IPS-18c (cell line): Measurements from ENCODE around the gene IFITM10.

ENCODE experiments used
- H3K4me3 ChIP-seq: 2 replicates; pipeline ENCODE4 v1.7.0; 2013; ENCODE audit warnings: low read depth, mild to moderate bottlenecking, low read length, moderate library complexity; ENCODE audit not compliant: insufficient read depth
- H3K9me3 ChIP-seq: one replicate; pipeline ENCODE4 v1.6.1; 2013; ENCODE audit warnings: mild to moderate bottlenecking, low read length, moderate library complexity; ENCODE audit not compliant: control insufficient read depth, insufficient read depth

The IFITM10 gene

DNA sequence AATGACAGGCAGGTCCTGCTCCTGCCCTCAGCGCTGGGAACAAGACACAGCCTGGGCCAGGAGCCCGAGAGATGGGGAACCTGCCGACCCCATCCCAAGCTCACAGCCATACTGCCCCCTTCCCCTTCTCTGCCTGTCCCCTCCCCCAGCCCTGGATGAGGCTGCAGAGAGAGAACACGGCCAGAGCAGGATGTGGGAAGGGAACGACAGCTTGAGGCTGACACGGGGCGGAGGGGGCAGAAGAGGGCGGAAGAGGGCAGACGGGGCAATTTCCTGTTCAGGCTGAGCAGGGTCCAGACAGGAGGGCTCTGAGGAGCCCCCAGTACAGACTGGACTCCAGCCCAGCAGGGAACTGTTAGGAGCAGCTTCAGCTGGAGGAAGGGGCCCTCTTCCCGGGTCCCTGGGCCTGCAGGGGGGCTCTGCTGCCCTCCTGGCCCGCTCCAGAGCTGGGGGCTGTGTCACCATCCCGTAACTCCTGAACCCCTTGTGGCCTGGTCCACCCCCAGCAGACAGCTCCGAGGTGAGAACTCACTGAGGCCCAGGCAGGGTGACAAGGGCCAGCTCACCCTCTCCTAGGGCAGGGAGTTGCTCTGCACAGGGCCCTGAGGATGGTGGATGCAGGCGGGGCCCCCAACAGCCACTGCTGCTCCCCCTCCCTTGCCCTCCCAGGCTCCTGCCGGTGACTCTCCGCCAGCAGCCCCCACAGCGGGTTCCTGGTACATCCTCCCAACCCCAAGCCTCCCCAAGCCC, 7.6 kb upstream of the IFITM10 start:
- Histone ChIP-seq H3K9me3 (no peaks in the 10 kb centered on the region), H3K4me3 (no peak overlapping the region)

DNA sequence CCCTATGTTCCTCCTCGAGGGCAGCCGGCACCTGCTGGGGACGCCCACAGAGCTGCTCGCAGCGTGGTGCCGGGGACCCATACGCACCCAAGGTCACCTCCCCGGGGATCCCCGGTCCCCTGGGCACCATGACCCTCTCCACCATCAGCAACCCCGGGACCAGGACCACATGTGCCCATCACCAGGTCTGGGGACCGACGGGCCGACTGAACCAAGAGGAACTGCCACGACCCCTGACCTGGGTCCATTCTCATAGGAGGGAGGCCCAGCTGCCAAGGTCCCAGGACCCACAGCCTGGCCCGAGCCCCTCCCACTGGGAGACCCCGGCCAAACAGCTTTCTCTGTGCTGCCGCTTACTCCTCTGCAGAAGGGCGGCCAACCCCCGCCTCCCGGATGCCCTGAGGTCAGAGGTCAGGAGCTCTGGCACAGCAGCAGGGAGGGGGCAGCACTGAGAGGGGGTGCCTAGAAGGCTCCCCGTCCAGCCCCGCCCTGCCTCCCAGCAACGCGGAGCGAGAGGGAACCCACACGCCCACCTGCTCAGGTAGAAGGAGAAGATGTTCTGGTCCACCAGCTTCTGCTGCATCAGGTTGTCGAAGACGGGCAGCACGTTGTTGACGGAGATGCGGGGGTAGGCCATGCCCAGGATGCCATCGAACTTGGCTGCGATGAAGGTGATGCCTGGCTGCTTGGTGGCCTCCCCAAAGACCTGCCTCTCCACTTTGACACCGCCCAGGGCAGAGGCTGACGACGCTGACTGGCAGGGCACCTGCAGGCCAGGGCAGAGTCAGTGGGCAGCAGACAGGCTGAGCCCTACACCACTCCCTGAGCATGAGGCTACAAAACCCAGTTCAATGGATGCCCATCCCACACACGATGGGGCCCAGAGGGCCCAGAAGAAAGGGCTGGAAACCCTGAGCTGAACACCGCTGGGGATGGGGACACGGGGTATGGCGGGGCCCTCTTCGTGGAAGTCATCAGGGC, 6.7 kb upstream of the IFITM10 start:
- Histone ChIP-seq H3K9me3 (no peaks in the 10 kb centered on the region), H3K4me3 (no peak overlapping the region)

DNA sequence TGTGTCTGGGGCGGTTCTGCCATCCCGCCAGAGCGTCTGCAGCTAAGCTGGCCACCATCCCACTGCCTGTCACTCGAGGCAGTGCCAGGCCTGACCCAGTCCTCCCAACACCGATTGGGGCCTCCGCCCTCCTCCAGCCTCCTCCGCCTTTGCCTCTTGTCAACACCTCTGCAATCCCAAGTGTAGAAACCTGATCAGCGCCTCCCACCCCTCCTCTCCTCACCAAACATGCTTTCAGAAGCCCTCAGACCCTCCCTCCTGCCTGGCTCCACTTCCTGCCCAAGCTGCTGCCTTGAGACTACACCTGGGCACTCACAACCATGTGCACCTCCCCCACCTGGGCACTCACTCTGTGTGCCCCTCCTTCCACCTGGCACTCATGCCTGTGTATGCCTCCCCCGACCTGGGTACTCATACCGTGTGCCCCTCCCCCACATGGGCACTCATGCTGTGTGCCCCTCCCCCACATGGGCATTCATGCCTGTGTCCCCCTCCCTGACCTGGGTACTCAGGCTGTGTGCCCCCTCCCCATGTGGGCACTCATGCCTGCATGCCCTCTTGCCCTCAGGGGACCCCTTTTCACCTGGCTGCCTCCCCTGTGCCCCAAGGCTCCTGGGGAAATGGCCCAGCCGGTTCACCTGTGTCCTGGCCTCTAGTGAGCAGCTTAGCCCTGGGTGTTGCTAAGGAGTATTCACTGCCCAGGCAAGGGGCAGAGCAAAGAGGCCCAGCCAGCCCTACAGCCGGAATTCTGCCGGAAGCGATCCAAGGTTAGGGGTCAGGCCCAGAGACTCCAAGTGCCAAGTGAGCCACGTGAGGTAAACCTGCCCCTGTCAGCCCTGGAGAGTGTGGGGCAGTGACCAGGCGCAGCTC, 5.5 kb upstream of the IFITM10 start:
- no peaks in the 10 kb centered on the region for H3K9me3 ChIP-seq
- H3K4me3 ChIP-seq = no peak overlapping the region

DNA sequence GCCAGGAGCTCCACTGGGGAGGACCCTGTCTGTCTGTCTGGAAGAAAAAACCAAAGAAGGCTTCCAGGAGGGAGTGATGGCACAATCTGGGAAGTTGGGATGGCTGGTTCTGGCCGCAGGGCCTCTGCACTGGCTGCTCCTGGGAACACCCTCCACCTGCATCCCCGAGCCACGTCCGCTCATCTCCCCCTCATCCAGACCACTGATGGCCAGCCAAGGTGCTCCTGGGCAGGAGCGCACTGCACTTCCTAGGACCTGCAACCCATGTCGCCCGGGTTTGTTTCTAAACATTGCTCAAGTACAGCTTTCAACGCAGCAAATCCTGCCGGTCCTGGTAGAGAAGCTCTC, 4.9 kb upstream of the IFITM10 start:
- Histone ChIP-seq H3K9me3 (no peaks in the 10 kb centered on the region), H3K4me3 (no peak overlapping the region)

DNA sequence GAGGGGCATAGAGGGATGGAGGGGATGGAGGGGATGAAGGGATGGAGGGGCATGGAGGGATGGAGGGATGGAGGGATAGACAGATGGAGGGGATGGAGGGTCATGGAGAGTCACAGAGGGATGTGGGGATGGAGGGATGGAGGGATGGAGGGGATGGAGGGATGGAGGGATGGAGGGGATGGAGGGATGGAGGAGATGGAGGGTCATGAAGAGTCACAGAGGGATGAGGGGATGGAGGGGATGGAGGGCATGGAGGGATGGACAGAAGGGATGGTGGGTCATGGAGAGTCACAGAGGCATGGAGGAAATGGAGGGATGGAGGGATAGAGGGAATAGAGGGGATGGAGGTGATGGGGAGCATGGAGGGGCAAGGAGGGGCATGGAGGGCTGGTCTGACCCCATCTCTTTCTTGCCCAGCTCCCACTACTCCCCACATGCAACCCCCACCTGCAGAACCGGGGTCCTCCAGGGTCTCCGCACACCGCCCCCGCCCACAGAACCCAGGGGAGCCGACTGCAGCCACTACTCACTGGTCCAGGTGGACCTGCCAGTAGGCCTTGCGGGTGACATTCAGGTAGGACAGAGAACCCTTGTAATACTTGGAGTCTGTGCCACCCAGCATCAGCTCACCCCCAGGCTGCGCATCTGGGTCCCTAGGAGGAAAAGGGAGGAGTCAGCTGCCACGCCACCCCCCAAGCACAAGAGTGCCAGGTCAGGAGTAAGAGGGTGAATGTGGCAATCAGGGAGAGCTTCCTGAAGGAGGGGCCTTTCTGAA, 4.2 kb upstream of the IFITM10 start:
- no peaks in the 10 kb centered on the region for H3K9me3 ChIP-seq

DNA sequence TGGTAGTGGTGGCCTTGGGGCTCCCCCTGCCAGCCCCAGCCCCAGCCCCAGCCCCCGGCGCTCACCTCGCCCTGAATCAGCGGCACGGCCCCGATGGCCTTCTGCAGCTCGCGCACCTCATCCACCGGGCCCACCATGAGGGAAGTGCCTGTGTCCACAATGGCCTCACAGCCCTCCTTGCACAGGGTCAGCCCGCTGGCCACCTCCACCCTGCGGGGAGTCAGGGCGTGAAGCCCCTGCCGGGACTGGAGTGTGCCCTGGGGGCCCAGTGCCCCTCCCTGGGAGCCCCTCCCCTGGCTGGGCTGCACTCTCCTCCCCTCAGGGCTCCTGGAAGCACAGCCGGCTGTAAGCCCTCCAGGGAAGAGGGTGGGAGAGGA, 3.5 kb upstream of the IFITM10 start:
- no peak overlapping the region for H3K4me3 ChIP-seq
- no peaks in the 10 kb centered on the region for H3K9me3 ChIP-seq

More for the DNA sequence above, 4.2 kb upstream of the IFITM10 start:
- H3K4me3 ChIP-seq = no peak overlapping the region

DNA sequence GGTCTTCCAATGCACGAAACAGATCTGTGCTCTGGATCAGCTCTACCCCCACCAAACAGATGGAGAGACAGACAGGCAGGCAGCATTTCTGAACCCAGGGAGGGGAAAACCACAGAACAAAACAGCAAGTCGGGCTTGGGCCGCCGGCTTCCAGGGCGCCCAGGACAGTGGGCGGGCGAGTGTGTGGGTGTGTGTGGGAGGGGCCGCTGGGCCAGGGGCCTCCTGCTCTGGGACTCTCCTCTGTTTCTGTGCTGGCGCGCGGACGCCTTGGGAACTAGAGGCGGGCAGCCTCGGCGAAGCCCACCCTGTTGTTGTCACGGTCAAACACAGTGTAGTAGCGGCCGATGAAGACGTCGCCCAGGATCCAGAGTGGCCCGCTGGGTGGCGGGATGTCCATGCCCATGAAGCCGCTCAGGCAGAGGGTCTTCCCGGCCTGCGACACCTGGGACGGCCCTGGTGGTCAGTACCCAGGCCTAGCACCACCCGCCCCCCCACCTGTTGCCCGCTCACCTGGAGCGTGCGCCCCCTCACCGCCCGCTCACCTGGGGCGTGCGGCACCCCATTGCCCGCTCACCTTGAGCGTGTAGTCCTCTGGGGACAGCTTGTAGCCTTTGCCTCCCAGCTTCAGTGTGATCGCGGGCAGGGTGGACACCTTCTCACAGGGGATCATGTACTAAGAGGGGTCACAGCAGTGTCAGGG, 3.0 kb upstream of the IFITM10 start:
- H3K9me3 ChIP-seq = no peaks in the 10 kb centered on the region
- no peak overlapping the region for H3K4me3 ChIP-seq

DNA sequence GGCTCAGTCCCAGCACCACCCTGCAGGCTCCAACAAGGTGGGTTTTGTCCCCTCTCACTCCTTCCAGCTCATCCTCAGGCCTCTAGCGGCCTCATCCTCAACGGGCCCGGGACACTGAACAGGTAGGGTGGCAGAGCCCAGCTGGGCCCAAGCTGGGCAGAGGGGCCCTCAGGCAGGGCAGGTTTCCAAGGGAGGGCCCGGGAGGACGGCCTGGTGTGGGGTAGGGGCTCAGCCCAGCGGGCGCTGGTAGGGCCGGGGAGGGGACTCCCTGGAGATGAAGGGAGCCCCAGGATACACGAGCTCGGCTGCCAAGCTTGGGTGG, 2.5 kb upstream of the IFITM10 start:
- no peaks in the 10 kb centered on the region for H3K9me3 ChIP-seq

DNA sequence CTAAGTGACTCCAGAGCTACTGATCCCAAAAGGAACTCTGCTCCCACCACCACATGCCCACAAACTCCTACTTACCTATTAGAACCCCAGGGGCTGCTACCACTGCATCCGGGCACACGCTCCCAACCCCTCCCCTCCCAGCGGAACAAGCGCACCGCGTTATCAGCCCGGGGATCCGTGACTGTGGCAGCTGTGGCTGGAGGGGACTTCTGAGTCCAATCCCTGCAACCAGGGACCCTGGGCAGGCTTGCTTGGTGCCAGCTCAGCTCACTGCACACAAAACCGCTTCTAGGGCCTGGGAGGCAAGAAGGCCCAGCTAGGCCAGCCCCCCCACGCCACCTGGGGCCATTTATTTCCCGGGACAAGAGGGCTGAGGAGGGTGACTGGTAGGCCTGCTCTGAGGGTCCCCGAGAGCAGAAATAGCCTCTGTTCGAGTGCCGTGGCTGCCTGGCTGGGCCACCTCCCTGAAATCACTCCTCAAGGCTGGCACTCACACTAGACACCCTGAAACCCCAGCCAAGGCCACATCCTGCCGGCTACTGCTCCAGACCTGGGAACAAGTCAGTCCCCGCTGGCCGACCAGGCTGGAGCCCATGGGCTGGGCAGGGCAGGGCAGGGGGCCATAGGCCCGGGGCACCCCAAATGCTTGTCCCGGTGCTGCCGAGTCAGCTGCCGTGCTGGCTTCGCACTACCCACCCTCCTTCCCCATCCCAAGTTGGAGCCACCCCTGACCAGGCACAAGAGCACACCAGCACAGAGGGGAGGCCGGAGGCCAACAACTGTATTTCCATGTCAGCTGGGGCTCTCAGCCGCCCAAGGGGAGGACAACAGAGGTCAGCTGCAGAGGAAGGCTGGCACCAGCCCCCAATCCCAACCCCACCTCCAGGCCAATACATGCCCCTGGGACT, 1.9 kb upstream of the IFITM10 start:
- H3K9me3 ChIP-seq = no peaks in the 10 kb centered on the region
- H3K4me3 ChIP-seq = no peak overlapping the region

More for the DNA sequence above, 2.5 kb upstream of the IFITM10 start:
- H3K4me3 ChIP-seq = no peak overlapping the region

DNA sequence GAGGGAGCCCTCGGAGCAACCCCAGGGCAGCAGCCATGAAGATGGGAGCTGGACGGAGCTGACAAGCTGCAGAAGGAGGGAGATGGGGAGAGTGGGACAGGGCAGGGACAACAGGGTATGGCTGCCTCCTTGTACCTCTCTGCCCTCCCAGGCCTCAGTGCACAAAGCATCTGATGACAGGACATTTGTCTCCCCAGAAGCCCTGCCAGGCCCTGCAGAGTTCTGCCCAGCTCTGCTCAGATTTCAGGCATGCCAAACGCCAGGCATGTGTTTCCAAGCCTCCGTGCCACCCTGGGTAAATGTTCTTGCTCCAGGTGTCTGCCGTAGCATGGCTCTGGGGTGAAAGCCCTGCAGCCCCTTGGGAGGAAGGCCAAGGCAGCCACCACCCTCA, 1.1 kb upstream of the IFITM10 start:
- H3K4me3 ChIP-seq = no peak overlapping the region
- H3K9me3 ChIP-seq = no peaks in the 10 kb centered on the region

DNA sequence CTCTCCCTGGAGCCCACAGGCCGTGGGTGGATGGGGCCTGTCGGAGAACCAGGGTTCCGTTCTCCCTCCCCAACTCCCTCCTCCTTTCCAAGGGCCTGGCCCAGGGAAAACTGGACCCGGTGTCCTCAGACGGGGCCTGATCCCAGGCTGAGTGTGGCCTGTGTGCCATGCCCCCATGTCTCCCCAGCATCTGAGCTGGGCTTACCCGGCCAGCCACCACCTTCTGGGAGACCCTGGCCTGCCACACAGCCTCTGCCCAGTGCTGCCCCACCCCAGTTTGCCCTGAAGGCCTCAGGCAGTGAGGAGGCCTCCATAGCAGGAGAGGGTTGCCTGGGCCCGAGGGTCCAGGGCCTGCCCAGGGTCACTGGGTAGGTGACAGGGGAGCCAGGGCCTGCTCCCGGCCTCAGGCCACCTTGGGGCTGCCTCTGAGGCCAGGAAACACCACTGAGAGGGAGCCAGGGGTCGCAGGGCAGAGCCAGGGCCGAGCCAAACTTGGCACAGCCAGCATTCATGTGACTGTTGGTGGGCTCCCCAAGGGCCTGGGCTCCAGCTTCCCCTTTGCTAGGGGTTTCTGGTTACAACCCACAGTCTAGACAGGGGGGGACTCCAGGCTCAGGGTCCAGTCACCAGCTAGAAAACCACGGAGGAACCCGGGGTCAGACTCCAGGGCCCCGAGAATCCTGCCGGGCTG, 590 bp upstream of the IFITM10 start:
- Histone ChIP-seq H3K9me3 (no peaks in the 10 kb centered on the region), H3K4me3 (no peak overlapping the region)

DNA sequence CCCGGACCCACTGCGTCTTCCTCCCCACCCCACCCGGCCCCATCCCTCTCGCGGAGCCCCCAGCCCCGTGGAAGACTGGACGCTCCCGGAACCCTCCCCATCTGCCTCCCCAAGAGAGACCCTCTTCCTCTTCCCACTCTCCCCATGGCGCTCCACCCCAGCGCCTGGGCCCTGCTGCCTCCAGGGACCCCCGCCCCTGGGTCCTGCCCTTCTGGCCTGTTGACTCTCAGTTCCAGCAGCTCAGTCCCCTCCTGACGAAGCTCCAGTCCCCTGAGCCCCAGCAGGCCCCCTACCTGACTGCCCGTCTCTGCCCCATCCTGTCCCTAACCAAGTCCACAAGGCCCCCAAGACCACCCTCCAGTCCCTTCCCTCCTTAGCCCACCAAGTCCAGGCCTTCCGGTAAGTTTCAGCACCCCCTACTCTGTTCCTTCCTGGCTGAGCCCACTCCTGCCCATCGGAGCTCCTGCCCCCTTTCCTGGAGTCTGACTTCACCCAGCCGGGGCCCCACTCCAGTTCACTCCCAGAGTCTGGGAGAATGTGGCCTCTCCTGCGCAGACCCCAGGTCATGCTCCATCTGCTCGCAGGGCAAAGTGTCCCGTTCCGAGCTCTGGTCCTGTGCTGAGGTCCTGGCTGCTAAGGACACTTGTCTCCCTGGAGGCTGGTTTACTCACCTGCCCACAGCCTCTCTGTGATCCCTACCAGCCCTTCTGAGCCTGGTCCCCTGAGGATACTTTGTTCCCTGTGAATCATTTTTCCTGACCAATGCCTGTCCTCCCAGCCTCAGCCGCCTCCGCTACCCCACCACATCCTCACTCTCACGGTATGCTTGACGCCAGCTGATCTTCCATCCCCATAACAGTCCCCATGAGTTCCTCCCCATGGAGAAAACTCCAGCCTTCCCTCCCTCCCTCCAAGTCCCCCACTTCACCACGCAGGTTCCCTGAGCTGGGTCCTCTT, 722 bp downstream of the IFITM10 start:
- peak overlapping the region; percentile 51; the same call in 1 of the 2 replicates for H3K4me3 ChIP-seq

DNA sequence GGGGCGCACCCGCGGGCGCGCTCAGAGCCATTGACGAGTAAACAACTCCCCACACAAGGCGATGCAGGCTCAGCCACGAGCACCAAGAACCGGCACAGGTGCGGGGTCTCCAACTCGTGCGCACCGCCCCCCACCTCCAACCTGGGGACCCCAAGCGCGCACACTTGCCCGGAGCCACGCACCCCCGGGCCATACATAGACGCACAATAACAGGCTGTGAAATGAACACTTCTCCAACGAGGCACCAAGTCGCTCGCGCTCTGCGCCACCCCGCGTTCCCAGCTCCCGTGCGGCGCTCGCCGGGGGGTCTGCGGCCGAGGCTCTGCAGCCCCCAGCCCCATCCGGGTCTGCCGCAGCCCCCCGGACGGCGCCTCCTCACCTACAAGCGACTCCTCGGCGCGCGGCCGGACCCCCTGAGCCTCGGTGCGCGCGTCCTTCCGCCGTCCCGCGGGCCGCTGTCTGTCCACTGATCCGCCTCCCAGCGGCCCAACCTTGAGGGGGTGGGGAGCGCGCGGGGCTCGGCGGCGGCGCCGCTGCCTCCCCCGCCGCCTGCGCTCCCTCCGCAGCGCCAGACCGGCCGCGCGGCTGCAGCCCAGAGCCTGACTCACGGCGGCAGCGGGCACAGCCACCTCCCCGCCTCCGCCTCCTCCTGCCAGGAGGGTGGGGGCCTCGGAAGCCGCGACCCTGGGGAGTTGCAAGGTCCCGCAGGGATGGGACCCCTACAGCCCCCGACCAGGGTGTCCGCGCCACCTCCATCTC, 1.6 kb downstream of the IFITM10 start:
- H3K9me3 ChIP-seq = no peaks in the 10 kb centered on the region
- peak overlapping the region; percentile 51 for H3K4me3 ChIP-seq

More for the DNA sequence above, 722 bp downstream of the IFITM10 start:
- no peaks in the 10 kb centered on the region for H3K9me3 ChIP-seq
